Measurements from ENCODE around the gene ZNF689. TPM values are rescaled to one million over a fixed set of nuclear protein-coding genes. Genes with fewer than 3 reads are reported as not detected.
"Not testable (repeated sequence)": the region's sequence is repeated elsewhere in the genome, so short reads cannot be mapped to it uniquely, and the experiment has no call there.

Gene ZNF689
- total RNA-seq, 2 experiments from 2014 or later, result 14.8 to 15.5 TPM

GRCh38 chr16:30647274-30647571, 37.0 kb upstream of the ZNF689 start:
- Mint-ChIP-seq H3K4me3 (no peak overlapping the region), H3K9me3 (no peaks in the 10 kb centered on the region), H3K27me3 (no peaks in the 10 kb centered on the region), H3K27ac (no peak overlapping the region), H3K4me1 (peaks cover 15% of the 10 kb centered on the region), H3K36me3 (peaks cover 8% of the 10 kb centered on the region)
- no peak for DNase-seq

- Mint-ChIP-seq H3K36me3 (no peaks in the 10 kb centered on the region), H3K4me3 (no peak overlapping the region), H3K4me1 (peaks cover 9% of the 10 kb centered on the region)
Observed at GRCh38 chr16:30645727-30646126, 35.5 kb upstream of the ZNF689 start.

GRCh38 chr16:30644334-30644830, 34.2 kb upstream of the ZNF689 start:
- H3K27me3 Mint-ChIP-seq, result no peaks in the 10 kb centered on the region
- H3K4me1 Mint-ChIP-seq, result peaks cover 1% of the 10 kb centered on the region
- no peak overlapping the region for H3K27ac Mint-ChIP-seq
- DNase-seq, result no peak
- no peaks in the 10 kb centered on the region for H3K9me3 Mint-ChIP-seq
- no peak overlapping the region for H3K4me3 Mint-ChIP-seq
- H3K36me3 Mint-ChIP-seq, result no peaks in the 10 kb centered on the region

More at GRCh38 chr16:30645727-30646126, 35.5 kb upstream of the ZNF689 start:
- Mint-ChIP-seq H3K27ac (no peak overlapping the region), H3K27me3 (no peaks in the 10 kb centered on the region), H3K9me3 (no peaks in the 10 kb centered on the region)
- DNase-seq, result no peak

GRCh38 chr16:30641378-30641982, 31.3 kb upstream of the ZNF689 start:
- H3K27me3 Mint-ChIP-seq, result no peaks in the 10 kb centered on the region

GRCh38 chr16:30637944-30638343, 27.8 kb upstream of the ZNF689 start:
- no peaks in the 10 kb centered on the region for H3K27me3 Mint-ChIP-seq
- no peaks in the 10 kb centered on the region for H3K9me3 Mint-ChIP-seq
- no peak for DNase-seq
- no peak overlapping the region for H3K27ac Mint-ChIP-seq
- H3K4me3 Mint-ChIP-seq, result no peak overlapping the region
- H3K36me3 Mint-ChIP-seq, result peaks cover 13% of the 10 kb centered on the region
- peaks cover 8% of the 10 kb centered on the region for H3K4me1 Mint-ChIP-seq

More at GRCh38 chr16:30641378-30641982, 31.3 kb upstream of the ZNF689 start:
- DNase-seq, result no peak
- Mint-ChIP-seq H3K9me3 (no peaks in the 10 kb centered on the region), H3K36me3 (no peaks in the 10 kb centered on the region), H3K27ac (no peak overlapping the region), H3K4me3 (no peak overlapping the region), H3K4me1 (no peaks in the 10 kb centered on the region)

- H3K4me3 Mint-ChIP-seq, DNase-seq, H3K27me3 Mint-ChIP-seq, H3K4me1 Mint-ChIP-seq, H3K9me3 Mint-ChIP-seq, H3K27ac Mint-ChIP-seq: not testable (repeated sequence)
- H3K36me3 Mint-ChIP-seq, result peaks cover 13% of the 10 kb centered on the region
Observed at GRCh38 chr16:30637139-30637538, 26.9 kb upstream of the ZNF689 start.

- peaks cover 8% of the 10 kb centered on the region for H3K4me1 Mint-ChIP-seq
- H3K4me3 Mint-ChIP-seq, result no peak overlapping the region
- H3K27ac Mint-ChIP-seq, result no peak overlapping the region
- no peak for DNase-seq
- H3K9me3 Mint-ChIP-seq, result no peaks in the 10 kb centered on the region
- H3K27me3 Mint-ChIP-seq, result no peaks in the 10 kb centered on the region
- H3K36me3 Mint-ChIP-seq, result peaks cover 13% of the 10 kb centered on the region
Observed at GRCh38 chr16:30636599-30636998, 26.4 kb upstream of the ZNF689 start.

- Mint-ChIP-seq H3K4me3 (peak overlapping the region; percentile 92), H3K27me3 (no peaks in the 10 kb centered on the region), H3K36me3 (peaks cover 13% of the 10 kb centered on the region), H3K4me1 (peaks cover 13% of the 10 kb centered on the region), H3K9me3 (no peaks in the 10 kb centered on the region), H3K27ac (peak overlapping the region; percentile 93)
- no peak for DNase-seq
Observed at GRCh38 chr16:30633526-30633925, 23.3 kb upstream of the ZNF689 start.

GRCh38 chr16:30632454-30632853, 22.3 kb upstream of the ZNF689 start:
- H3K27me3 Mint-ChIP-seq, H3K4me3 Mint-ChIP-seq, H3K9me3 Mint-ChIP-seq, DNase-seq, H3K27ac Mint-ChIP-seq: not testable (repeated sequence)
- H3K4me1 Mint-ChIP-seq, result peaks cover 16% of the 10 kb centered on the region
- peaks cover 13% of the 10 kb centered on the region for H3K36me3 Mint-ChIP-seq

GRCh38 chr16:30628628-30629540, 18.7 kb upstream of the ZNF689 start:
- Mint-ChIP-seq H3K4me1 (peaks cover 9% of the 10 kb centered on the region), H3K4me3 (peak overlapping the region; percentile 54), H3K9me3 (no peaks in the 10 kb centered on the region), H3K27ac (peak overlapping the region; percentile 76), H3K36me3 (peaks cover 1% of the 10 kb centered on the region), H3K27me3 (no peaks in the 10 kb centered on the region)
- peak; percentile 84 for DNase-seq

- Mint-ChIP-seq H3K4me1 (peaks cover 9% of the 10 kb centered on the region), H3K4me3 (no peak overlapping the region)
- DNase-seq, result no peak
Observed at GRCh38 chr16:30626236-30626635, 16.0 kb upstream of the ZNF689 start.

GRCh38 chr16:30623536-30624283, 13.5 kb upstream of the ZNF689 start:
- no peak for DNase-seq
- no peaks in the 10 kb centered on the region for H3K9me3 Mint-ChIP-seq
- H3K4me3 Mint-ChIP-seq, result no peak overlapping the region
- no peak overlapping the region for H3K27ac Mint-ChIP-seq
- no peaks in the 10 kb centered on the region for H3K36me3 Mint-ChIP-seq
- peaks cover 5% of the 10 kb centered on the region for H3K4me1 Mint-ChIP-seq
- H3K27me3 Mint-ChIP-seq, result peaks cover 5% of the 10 kb centered on the region

More at GRCh38 chr16:30626236-30626635, 16.0 kb upstream of the ZNF689 start:
- H3K27me3 Mint-ChIP-seq, result peaks cover 5% of the 10 kb centered on the region
- no peaks in the 10 kb centered on the region for H3K9me3 Mint-ChIP-seq
- H3K36me3 Mint-ChIP-seq, result no peaks in the 10 kb centered on the region
- no peak overlapping the region for H3K27ac Mint-ChIP-seq

- Mint-ChIP-seq H3K4me3 (no peak overlapping the region), H3K27me3 (peaks cover 5% of the 10 kb centered on the region), H3K4me1 (peaks cover 3% of the 10 kb centered on the region), H3K27ac (no peak overlapping the region), H3K36me3 (no peaks in the 10 kb centered on the region), H3K9me3 (no peaks in the 10 kb centered on the region)
- DNase-seq, result no peak
Observed at GRCh38 chr16:30622455-30623032, 12.4 kb upstream of the ZNF689 start.

- Mint-ChIP-seq H3K9me3 (no peaks in the 10 kb centered on the region), H3K27ac (no peak overlapping the region), H3K4me3 (no peak overlapping the region), H3K4me1 (peaks cover 3% of the 10 kb centered on the region), H3K36me3 (no peaks in the 10 kb centered on the region), H3K27me3 (peaks cover 5% of the 10 kb centered on the region)
- no peak for DNase-seq
Observed at GRCh38 chr16:30621765-30622164, 11.6 kb upstream of the ZNF689 start.

GRCh38 chr16:30620169-30620568, 10.0 kb upstream of the ZNF689 start:
- no peak overlapping the region for H3K27ac Mint-ChIP-seq
- peaks cover 5% of the 10 kb centered on the region for H3K27me3 Mint-ChIP-seq
- no peaks in the 10 kb centered on the region for H3K36me3 Mint-ChIP-seq
- H3K4me3 Mint-ChIP-seq, result no peak overlapping the region
- DNase-seq, result no peak
- peaks cover 3% of the 10 kb centered on the region for H3K4me1 Mint-ChIP-seq
- no peaks in the 10 kb centered on the region for H3K9me3 Mint-ChIP-seq

All from activated naive CD8-positive, alpha-beta T cell treated with anti-CD3 and anti-CD28 coated beads for 36 hours (primary cell).